SK-N-SH (cell line): ENCODE data around the gene PIGV.

ENCODE experiments used
- GATA2 ChIP-seq: sonication (generic); formaldehyde crosslinking; IDR thresholded peaks from 2 replicates; pipeline ENCODE4 v1.5.0; 2020; ENCODE audit warnings: mild to moderate bottlenecking, missing genetic modification reagents
- JUND ChIP-seq: IDR thresholded peaks from 2 replicates; pipeline ENCODE4 v1.4.0; 2012
- NFIC ChIP-seq: IDR thresholded peaks from 2 replicates; pipeline ENCODE4 v1.4.0; 2012; ENCODE audit warnings: borderline replicate concordance
- POLR2AphosphoS5 ChIP-seq: IDR thresholded peaks from 2 replicates; pipeline ENCODE4 v1.6.1; 2012; ENCODE audit warnings: low read depth, low read length
- SIN3A ChIP-seq: IDR thresholded peaks from 2 replicates; pipeline ENCODE4 v1.6.1; 2012; ENCODE audit warnings: low read depth, mild to moderate bottlenecking, low read length, moderate library complexity, borderline replicate concordance
- SMC3 ChIP-seq: IDR thresholded peaks from 2 replicates; pipeline ENCODE4 v1.6.1; 2012; ENCODE audit warnings: low read depth, low read length, improper control_type of control experiment
- TCF12 ChIP-seq: IDR thresholded peaks from 2 replicates; pipeline ENCODE4 v1.4.0; 2012
- TEAD4 ChIP-seq: IDR thresholded peaks from 2 replicates; pipeline ENCODE4 v1.4.0; 2012; ENCODE audit warnings: mild to moderate bottlenecking, borderline replicate concordance; ENCODE audit not compliant: insufficient read depth
- TF ChIP-seq, protein P1 (sequence below): fragments of 200-600 bp; sonication (generic); IDR thresholded peaks from 2 replicates; pipeline ENCODE4 v1.6.1; 2017; ENCODE audit warnings: antibody characterized with exemption, mild to moderate bottlenecking, moderate library complexity
- TF ChIP-seq, protein P2 (sequence below): IDR thresholded peaks from 2 replicates; pipeline ENCODE4 v1.4.0; 2012; ENCODE audit warnings: low read depth, borderline replicate concordance
- TF ChIP-seq, protein P3 (sequence below): fragments of 150-350 bp; IDR thresholded peaks from 2 replicates; pipeline ENCODE4 v1.6.1; 2016; ENCODE audit warnings: mild to moderate bottlenecking, low read depth, low read length
- TF ChIP-seq, protein P4 (sequence below): IDR thresholded peaks from 2 replicates; pipeline ENCODE4 v1.6.1; 2012; ENCODE audit warnings: mild to moderate bottlenecking, low read depth, low read length, moderate library complexity
- TF ChIP-seq, protein P5 (sequence below): fragments of 150-350 bp; IDR thresholded peaks from 2 replicates; pipeline ENCODE4 v1.6.1; 2017; ENCODE audit warnings: antibody characterized with exemption, low read length, low read depth, borderline replicate concordance

DNA sequence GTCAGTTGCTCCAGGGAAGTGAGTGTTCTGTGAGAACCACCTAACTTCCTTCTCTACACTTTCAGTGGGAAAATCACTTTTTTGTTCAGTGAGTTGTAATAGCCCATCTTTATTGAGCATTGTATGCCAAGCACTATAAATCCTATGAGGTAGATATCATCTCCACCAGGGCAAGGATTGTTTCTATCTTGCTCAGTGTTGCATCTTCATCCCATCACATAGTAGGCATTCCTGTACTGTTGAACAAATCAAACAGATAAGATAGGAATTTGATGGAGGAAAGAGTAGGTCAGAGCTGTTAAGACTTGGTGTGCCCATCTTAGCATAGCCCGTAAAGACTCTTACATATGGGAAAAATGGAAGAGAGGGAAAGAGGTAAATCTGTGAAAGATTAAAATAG, 2.9 kb upstream of the PIGV start:
- TF ChIP-seq, protein P1, sequence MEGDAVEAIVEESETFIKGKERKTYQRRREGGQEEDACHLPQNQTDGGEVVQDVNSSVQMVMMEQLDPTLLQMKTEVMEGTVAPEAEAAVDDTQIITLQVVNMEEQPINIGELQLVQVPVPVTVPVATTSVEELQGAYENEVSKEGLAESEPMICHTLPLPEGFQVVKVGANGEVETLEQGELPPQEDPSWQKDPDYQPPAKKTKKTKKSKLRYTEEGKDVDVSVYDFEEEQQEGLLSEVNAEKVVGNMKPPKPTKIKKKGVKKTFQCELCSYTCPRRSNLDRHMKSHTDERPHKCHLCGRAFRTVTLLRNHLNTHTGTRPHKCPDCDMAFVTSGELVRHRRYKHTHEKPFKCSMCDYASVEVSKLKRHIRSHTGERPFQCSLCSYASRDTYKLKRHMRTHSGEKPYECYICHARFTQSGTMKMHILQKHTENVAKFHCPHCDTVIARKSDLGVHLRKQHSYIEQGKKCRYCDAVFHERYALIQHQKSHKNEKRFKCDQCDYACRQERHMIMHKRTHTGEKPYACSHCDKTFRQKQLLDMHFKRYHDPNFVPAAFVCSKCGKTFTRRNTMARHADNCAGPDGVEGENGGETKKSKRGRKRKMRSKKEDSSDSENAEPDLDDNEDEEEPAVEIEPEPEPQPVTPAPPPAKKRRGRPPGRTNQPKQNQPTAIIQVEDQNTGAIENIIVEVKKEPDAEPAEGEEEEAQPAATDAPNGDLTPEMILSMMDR, result no peak
- no peak for TF ChIP-seq TCF12
- TF ChIP-seq, protein P2, sequence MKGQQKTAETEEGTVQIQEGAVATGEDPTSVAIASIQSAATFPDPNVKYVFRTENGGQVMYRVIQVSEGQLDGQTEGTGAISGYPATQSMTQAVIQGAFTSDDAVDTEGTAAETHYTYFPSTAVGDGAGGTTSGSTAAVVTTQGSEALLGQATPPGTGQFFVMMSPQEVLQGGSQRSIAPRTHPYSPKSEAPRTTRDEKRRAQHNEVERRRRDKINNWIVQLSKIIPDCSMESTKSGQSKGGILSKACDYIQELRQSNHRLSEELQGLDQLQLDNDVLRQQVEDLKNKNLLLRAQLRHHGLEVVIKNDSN, result no peak
- TF ChIP-seq SIN3A, result no peak
- TF ChIP-seq, protein P3, sequence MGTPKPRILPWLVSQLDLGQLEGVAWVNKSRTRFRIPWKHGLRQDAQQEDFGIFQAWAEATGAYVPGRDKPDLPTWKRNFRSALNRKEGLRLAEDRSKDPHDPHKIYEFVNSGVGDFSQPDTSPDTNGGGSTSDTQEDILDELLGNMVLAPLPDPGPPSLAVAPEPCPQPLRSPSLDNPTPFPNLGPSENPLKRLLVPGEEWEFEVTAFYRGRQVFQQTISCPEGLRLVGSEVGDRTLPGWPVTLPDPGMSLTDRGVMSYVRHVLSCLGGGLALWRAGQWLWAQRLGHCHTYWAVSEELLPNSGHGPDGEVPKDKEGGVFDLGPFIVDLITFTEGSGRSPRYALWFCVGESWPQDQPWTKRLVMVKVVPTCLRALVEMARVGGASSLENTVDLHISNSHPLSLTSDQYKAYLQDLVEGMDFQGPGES, result no peak
- no peak for TF ChIP-seq TEAD4
- no peak for TF ChIP-seq POLR2AphosphoS5
- no peak for TF ChIP-seq JUND
- TF ChIP-seq SMC3, result no peak
- no peak for TF ChIP-seq GATA2 (CRISPR knock-in tag)
- TF ChIP-seq NFIC, result no peak
- TF ChIP-seq, protein P4, sequence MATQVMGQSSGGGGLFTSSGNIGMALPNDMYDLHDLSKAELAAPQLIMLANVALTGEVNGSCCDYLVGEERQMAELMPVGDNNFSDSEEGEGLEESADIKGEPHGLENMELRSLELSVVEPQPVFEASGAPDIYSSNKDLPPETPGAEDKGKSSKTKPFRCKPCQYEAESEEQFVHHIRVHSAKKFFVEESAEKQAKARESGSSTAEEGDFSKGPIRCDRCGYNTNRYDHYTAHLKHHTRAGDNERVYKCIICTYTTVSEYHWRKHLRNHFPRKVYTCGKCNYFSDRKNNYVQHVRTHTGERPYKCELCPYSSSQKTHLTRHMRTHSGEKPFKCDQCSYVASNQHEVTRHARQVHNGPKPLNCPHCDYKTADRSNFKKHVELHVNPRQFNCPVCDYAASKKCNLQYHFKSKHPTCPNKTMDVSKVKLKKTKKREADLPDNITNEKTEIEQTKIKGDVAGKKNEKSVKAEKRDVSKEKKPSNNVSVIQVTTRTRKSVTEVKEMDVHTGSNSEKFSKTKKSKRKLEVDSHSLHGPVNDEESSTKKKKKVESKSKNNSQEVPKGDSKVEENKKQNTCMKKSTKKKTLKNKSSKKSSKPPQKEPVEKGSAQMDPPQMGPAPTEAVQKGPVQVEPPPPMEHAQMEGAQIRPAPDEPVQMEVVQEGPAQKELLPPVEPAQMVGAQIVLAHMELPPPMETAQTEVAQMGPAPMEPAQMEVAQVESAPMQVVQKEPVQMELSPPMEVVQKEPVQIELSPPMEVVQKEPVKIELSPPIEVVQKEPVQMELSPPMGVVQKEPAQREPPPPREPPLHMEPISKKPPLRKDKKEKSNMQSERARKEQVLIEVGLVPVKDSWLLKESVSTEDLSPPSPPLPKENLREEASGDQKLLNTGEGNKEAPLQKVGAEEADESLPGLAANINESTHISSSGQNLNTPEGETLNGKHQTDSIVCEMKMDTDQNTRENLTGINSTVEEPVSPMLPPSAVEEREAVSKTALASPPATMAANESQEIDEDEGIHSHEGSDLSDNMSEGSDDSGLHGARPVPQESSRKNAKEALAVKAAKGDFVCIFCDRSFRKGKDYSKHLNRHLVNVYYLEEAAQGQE, result no peak
- TF ChIP-seq, protein P5, sequence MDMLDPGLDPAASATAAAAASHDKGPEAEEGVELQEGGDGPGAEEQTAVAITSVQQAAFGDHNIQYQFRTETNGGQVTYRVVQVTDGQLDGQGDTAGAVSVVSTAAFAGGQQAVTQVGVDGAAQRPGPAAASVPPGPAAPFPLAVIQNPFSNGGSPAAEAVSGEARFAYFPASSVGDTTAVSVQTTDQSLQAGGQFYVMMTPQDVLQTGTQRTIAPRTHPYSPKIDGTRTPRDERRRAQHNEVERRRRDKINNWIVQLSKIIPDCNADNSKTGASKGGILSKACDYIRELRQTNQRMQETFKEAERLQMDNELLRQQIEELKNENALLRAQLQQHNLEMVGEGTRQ, result no peak
